ENCODE results near the gene MARK1. TPM values are rescaled to one million over a fixed set of nuclear protein-coding genes. Genes with fewer than 3 reads are reported as not detected.

Gene MARK1
- total and polyA plus RNA-seq, 2 experiments from 2014 or later, result 11.1 to 13.6 TPM

- TF ChIP-seq EZH2phosphoT487 (IDR thresholded peaks at IDR 0.05; ENCODE audit: unreplicated experiment) (no peak), ZNF331 (CRISPR knock-in tag; IDR thresholded peaks at IDR 0.05; ENCODE audit: low read depth) (no peak), CTCF (conservative IDR thresholded peaks at IDR 0.05; ENCODE audit: low read depth in 2 of 2) (no peak), CREB1 (CRISPR knock-in tag; IDR thresholded peaks at IDR 0.05; ENCODE audit: low read depth) (no peak), REST (IDR thresholded peaks at IDR 0.05; ENCODE audit: unreplicated experiment) (no peak), POLR2AphosphoS5 (IDR thresholded peaks at IDR 0.05; ENCODE audit: low read depth) (no peak), NANOG (IDR thresholded peaks at IDR 0.05; ENCODE audit: borderline replicate concordance) (no peak), ETS1 (IDR thresholded peaks at IDR 0.05) (no peak)
These were observed 103.4 kb downstream of the MARK1 start (continued) for GRCh38 chr1:220631238-220631815.

- H3K4me3 ChIP-seq, result no peak overlapping the region
- H3K36me3 ChIP-seq (ENCODE audit: insufficient read depth), result peaks cover 6% of the 10 kb centered on the region
- DNase-seq (ENCODE audit: low spot score) (no peak), ATAC-seq (no peak)
- no peaks in the 10 kb centered on the region for H3F3A ChIP-seq (replicated peaks; ENCODE audit: low read depth)
- H3K9me2 ChIP-seq (ENCODE audit: insufficient read depth), result no peaks in the 10 kb centered on the region
- H3K27me3 ChIP-seq (ENCODE audit: insufficient read depth), result no peaks in the 10 kb centered on the region
- no peak overlapping the region for H3K4me3 Mint-ChIP-seq
- H2AFZ ChIP-seq, result no peak overlapping the region
- H3K4me2 ChIP-seq, result no peak overlapping the region
- no peaks in the 10 kb centered on the region for H3K4me1 ChIP-seq (ENCODE audit: insufficient read depth)
- peaks cover 3% of the 10 kb centered on the region; the same call in 1 of the 3 replicates for H3K4me1 Mint-ChIP-seq
- H4K20me1 ChIP-seq (replicated peaks; ENCODE audit: insufficient read depth), result no peaks in the 10 kb centered on the region
- no peaks in the 10 kb centered on the region for H3K79me2 ChIP-seq (replicated peaks; ENCODE audit: insufficient read depth)
- H3K9me3 Mint-ChIP-seq, result peaks cover 6% of the 10 kb centered on the region; the same call in 2 of the 3 replicates
- H3K27ac Mint-ChIP-seq, result no peak overlapping the region
- no peaks in the 10 kb centered on the region for H3K27me3 Mint-ChIP-seq (ENCODE audit: insufficient read depth, low read depth, poor library complexity)
- no peak overlapping the region for H3K27ac ChIP-seq (ENCODE audit: low read depth)
- H3K36me3 Mint-ChIP-seq (ENCODE audit: low read depth), result peaks cover 52% of the 10 kb centered on the region
- no peak for TF ChIP-seq ZNF331 (CRISPR knock-in tag; IDR thresholded peaks at IDR 0.05; ENCODE audit: low read depth)
- no peak for TF ChIP-seq CTCF (conservative IDR thresholded peaks at IDR 0.05; ENCODE audit: low read depth in 2 of 2)
- no peak for TF ChIP-seq ZNF462 (CRISPR knock-in tag; IDR thresholded peaks at IDR 0.05)
These were observed 109.8 kb downstream of the MARK1 start for GRCh38 chr1:220637759-220638158.
